RWPE2 (cell line): Measurements from ENCODE around the gene CAV1.
A peak's percentile ranks its signal among the peaks of the same experiment; 100 is the strongest.

Source experiments
- ATAC-seq: fragments of 200-7000 bp; cut with Tn5 transposase; 3 replicates; pipeline ENCODE4 v1.9.1; 2021; ENCODE audit warnings: low read depth
- DNase-seq: peaks from one replicate; pipeline ENCODE4 v3.0.0-alpha.2; 2020; ENCODE audit warnings: low spot score
- H3K27ac ChIP-seq: fragments of 450-650 bp; 2 replicates; pipeline ENCODE4 v1.5.1; 2017; ENCODE audit warnings: mild to moderate bottlenecking; ENCODE audit not compliant: poor library complexity, severe bottlenecking
- H3K27me3 ChIP-seq: fragments of 250-450 bp; sonication (Bioruptor Pico); 2 replicates; pipeline ENCODE4 v1.5.1; 2021; ENCODE audit warnings: mild to moderate bottlenecking, moderate library complexity; ENCODE audit not compliant: insufficient read depth, poor library complexity, severe bottlenecking
- H3K36me3 ChIP-seq: fragments of 250-450 bp; sonication (Bioruptor Pico); 2 replicates; pipeline ENCODE4 v1.5.1; 2020; ENCODE audit warnings: low read depth, mild to moderate bottlenecking, moderate library complexity
- H3K4me1 ChIP-seq: fragments of 250-450 bp; sonication (Bioruptor Pico); 2 replicates; pipeline ENCODE4 v1.5.1; 2021; ENCODE audit warnings: mild to moderate bottlenecking, moderate library complexity; ENCODE audit not compliant: insufficient read depth, poor library complexity, severe bottlenecking
- H3K4me3 ChIP-seq: fragments of 250-450 bp; sonication (Bioruptor Pico); 2 replicates; pipeline ENCODE4 v1.5.1; 2021; ENCODE audit warnings: mild to moderate bottlenecking, moderate library complexity; ENCODE audit not compliant: severe bottlenecking
- H3K9me3 ChIP-seq: fragments of 250-450 bp; sonication (Bioruptor Pico); 2 replicates; pipeline ENCODE4 v1.5.1; 2021; ENCODE audit warnings: mild to moderate bottlenecking, moderate library complexity; ENCODE audit not compliant: severe bottlenecking
- TF ChIP-seq, protein P1 (sequence below): fragments of 450-650 bp; IDR thresholded peaks from one replicate; pipeline ENCODE4 v1.5.1; 2017; ENCODE audit warnings: mild to moderate bottlenecking, moderate library complexity; ENCODE audit not compliant: poor library complexity, severe bottlenecking

The CAV1 gene

DNA sequence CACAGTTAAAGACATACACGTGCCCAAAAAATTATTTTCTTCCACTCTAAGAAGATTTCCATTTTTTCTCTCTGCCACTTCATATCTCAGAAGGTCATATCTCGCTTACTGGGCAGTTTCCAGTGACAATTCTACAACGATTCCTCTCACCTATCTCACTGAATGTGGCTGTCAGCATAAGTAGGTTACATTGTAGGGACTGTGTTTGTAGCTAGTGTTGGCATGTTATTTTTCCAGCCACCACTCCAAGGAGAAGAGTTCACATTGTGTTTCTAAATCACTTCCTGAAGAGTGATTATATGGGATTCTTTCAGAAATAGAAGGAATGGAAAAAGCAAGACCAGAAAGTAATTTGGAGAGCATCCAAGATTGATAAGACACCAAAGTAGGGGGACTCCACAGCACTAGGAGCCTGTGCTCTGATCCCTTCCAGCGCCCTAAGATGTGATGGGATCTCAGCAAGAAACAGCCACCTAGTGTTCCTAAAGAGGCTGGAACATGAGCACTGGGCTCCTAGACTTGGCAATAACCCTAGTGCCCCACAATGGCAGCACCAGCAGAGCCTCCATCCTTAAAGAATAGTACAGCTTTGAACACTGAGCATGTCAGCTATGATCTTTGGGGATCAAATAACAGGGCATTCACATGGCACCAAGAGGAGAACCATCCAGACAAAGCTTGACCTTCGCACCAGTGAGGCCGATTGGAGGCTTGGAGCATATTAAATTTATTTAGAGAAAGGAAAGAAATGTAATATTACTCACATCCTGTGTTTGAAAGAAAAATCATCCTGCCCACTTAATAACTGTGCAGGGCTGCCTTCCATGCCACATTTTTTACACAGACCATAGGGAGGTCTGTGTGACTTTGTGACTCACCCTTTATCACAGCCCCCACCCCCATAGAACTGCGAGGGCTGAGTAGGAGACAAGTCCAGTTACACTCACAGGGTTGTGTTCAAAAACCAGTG, 51.8 kb downstream of the CAV1 start:
- H3K9me3 ChIP-seq: no peaks in the 10 kb centered on the region

DNA sequence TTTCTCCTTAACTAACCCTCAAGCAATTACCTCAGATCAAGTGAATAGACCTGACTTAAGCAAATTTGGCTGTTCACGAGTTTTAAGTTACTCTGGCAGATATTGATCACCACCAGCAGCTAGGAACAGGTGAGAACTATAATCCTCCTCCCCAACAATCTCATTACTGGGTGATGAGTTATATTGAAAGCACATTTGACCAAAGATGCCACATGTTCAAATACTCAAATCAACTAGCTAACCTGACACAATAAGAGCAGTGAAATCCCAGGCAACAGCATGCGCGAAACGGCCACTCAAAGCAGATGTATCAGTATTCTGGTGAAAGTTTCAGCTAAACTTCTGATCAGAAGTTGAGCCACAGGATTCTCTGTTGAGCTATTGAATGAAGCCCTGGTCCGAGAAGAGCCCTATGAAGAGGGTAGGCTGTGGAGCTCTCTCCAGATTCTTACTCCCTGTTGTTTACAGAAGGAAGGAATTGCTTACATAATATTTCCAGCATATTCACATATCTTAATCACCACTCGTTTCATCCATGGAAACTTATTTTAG, 52.6 kb downstream of the CAV1 start:
- H3K27ac ChIP-seq: peak overlapping the region; percentile 94
- ATAC-seq (no peak), DNase-seq (no peak)
- TF ChIP-seq, protein P1, sequence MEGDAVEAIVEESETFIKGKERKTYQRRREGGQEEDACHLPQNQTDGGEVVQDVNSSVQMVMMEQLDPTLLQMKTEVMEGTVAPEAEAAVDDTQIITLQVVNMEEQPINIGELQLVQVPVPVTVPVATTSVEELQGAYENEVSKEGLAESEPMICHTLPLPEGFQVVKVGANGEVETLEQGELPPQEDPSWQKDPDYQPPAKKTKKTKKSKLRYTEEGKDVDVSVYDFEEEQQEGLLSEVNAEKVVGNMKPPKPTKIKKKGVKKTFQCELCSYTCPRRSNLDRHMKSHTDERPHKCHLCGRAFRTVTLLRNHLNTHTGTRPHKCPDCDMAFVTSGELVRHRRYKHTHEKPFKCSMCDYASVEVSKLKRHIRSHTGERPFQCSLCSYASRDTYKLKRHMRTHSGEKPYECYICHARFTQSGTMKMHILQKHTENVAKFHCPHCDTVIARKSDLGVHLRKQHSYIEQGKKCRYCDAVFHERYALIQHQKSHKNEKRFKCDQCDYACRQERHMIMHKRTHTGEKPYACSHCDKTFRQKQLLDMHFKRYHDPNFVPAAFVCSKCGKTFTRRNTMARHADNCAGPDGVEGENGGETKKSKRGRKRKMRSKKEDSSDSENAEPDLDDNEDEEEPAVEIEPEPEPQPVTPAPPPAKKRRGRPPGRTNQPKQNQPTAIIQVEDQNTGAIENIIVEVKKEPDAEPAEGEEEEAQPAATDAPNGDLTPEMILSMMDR: no peak
- H3K36me3 ChIP-seq: no peaks in the 10 kb centered on the region
- no peaks in the 10 kb centered on the region for H3K9me3 ChIP-seq
- H3K4me1 ChIP-seq: peaks cover 29% of the 10 kb centered on the region
- H3K27me3 ChIP-seq: no peaks in the 10 kb centered on the region
- H3K4me3 ChIP-seq: no peak overlapping the region

More for the DNA sequence above, 51.8 kb downstream of the CAV1 start:
- ATAC-seq: peak; percentile 98
- peaks cover 34% of the 10 kb centered on the region for H3K4me1 ChIP-seq
- peak overlapping the region; percentile 94 for H3K27ac ChIP-seq
- TF ChIP-seq, protein P1: no peak
- H3K4me3 ChIP-seq: no peak overlapping the region
- peak; percentile 85 for DNase-seq
- no peaks in the 10 kb centered on the region for H3K27me3 ChIP-seq
- no peaks in the 10 kb centered on the region for H3K36me3 ChIP-seq

DNA sequence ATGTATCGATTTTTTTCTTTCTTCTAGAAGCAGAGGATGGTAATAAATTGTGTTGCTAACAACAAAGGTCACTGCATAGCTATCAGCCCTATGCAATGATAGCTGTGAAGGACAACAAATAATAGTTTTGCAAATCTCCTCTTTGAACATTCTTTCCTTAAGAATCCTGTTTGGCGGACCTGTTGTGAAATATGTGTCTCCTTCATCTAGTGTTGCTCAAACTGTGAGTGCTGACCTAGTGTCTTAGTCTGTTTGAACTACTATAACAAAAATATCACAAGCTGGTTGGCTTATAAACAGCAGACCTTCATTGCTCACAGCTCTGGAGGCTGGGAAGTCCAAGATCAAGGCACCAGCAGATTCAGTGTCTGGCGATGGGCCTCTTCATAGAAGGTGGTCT, 53.7 kb downstream of the CAV1 start:
- TF ChIP-seq, protein P1: no peak
- H3K4me1 ChIP-seq: peaks cover 30% of the 10 kb centered on the region
- no peaks in the 10 kb centered on the region for H3K36me3 ChIP-seq
- H3K27ac ChIP-seq: peak overlapping the region; percentile 94
- H3K27me3 ChIP-seq: no peaks in the 10 kb centered on the region
- H3K4me3 ChIP-seq: no peak overlapping the region
- ATAC-seq (no peak), DNase-seq (no peak)
- H3K9me3 ChIP-seq: no peaks in the 10 kb centered on the region

DNA sequence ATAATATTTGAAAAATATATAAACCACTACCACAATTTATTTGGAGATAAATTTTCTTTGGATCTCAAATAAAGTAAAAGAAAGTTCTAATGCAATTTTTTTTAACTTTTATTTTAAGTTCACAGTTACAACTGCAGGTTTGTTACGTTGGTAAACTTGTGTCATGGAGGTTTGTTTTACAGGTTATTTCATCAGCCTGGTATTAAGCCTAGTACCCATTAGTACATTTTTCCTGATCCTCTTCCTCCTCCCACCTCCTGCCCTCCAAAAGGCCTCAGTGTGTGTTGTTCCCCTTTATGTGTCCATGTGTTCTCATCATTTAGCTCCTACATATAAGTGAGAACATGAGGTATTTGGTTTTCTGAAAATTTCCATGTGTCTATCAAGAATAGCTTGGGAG, 54.5 kb downstream of the CAV1 start:
- H3K4me3 ChIP-seq: no peak overlapping the region
- no peaks in the 10 kb centered on the region for H3K9me3 ChIP-seq
- no peak overlapping the region for H3K27ac ChIP-seq
- H3K4me1 ChIP-seq: peaks cover 30% of the 10 kb centered on the region
- DNase-seq (no peak), ATAC-seq (no peak)
- H3K36me3 ChIP-seq: no peaks in the 10 kb centered on the region
- no peaks in the 10 kb centered on the region for H3K27me3 ChIP-seq
- TF ChIP-seq, protein P1: no peak
